Thyroid gland (tissue), 4 donors: ENCODE results near the gene PPP1R36.

Source experiments
- POLR2A ChIP-seq, 2 donors: fragments of 450-650 bp; IDR thresholded peaks; one replicate each; pipeline ENCODE4 v1.6.1; 2017; ENCODE audit warnings: antibody characterized with exemption in 2 of 2, mild to moderate bottlenecking in 2 of 2, moderate library complexity in 1 of 2
- TF ChIP-seq, protein P1 (sequence below), 6 experiments: fragments of 200-600 bp in 3 of 6; fragments of 450-650 bp in 3 of 6; sonication (generic) in 3 of 6; IDR thresholded peaks; one replicate each; pipeline ENCODE4 v1.5.1; 2016 to 2019; ENCODE audit warnings: antibody characterized with exemption in 6 of 6, mild to moderate bottlenecking in 2 of 6, inconsistent platforms in 1 of 6, moderate library complexity in 1 of 6

DNA sequence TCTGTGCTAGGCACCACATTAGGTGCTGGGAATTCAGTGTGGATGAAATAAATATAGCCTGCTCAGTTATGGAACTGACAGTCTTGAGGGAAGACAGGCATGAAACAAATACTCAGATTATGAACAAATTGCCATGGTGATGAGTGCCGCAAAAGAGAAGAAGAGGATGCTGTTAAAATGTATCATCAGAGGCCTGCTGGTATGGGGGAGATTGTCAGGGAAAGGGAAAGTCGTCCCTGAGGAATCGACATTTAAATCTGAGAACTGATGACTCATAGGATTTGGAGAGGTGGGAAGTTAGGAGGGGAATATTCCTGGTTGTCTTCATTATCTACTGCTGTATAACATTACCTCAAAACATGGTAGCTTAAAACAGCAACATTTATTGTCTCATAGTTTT lies 42.0 kb downstream of the PPP1R36 start:
- TF ChIP-seq, protein P1, sequence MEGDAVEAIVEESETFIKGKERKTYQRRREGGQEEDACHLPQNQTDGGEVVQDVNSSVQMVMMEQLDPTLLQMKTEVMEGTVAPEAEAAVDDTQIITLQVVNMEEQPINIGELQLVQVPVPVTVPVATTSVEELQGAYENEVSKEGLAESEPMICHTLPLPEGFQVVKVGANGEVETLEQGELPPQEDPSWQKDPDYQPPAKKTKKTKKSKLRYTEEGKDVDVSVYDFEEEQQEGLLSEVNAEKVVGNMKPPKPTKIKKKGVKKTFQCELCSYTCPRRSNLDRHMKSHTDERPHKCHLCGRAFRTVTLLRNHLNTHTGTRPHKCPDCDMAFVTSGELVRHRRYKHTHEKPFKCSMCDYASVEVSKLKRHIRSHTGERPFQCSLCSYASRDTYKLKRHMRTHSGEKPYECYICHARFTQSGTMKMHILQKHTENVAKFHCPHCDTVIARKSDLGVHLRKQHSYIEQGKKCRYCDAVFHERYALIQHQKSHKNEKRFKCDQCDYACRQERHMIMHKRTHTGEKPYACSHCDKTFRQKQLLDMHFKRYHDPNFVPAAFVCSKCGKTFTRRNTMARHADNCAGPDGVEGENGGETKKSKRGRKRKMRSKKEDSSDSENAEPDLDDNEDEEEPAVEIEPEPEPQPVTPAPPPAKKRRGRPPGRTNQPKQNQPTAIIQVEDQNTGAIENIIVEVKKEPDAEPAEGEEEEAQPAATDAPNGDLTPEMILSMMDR (IDR thresholded peaks at IDR 0.05) = no peak
- no peak for TF ChIP-seq POLR2A (IDR thresholded peaks at IDR 0.05)
